ENCODE data around the gene KRT85.

KRT85 gene

DNA sequence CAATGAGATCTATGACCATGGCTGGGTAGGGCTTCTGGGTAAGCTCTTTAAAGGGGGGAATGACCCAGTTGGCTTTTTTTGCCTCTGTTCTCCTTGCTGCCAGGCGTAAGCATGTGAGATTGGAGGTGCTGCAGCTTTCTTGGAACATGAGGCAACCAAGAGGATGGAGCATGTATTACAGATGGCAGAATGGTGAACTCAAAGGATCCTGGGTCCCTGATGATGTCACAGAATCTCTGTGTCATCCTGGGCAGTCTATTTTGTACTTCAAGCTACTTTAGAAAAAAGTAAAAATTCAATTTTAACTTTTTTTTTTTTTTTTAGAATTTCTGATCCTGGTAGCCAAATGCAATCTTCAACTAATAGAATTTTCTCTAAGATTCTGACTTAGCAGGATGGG lies 30.9 kb upstream of the KRT85 start:
- FAIRE-seq (no peak), DNase-seq (ENCODE audit: insufficient read length, low spot score) (no peak)
- no peak for TF ChIP-seq POU2F2 (IDR thresholded peaks at IDR 0.05; ENCODE audit: low read depth, low read length)
- TF ChIP-seq TAF1 (IDR thresholded peaks at IDR 0.05; ENCODE audit: low read depth, low read length): no peak
- TF ChIP-seq PAX5 (IDR thresholded peaks at IDR 0.05; ENCODE audit: insufficient read depth, low read length, severe bottlenecking): no peak
- no peak for TF ChIP-seq POLR2A (IDR thresholded peaks at IDR 0.05; ENCODE audit: low read depth, low read length)
- no peak for TF ChIP-seq POLR2AphosphoS5 (IDR thresholded peaks at IDR 0.05; ENCODE audit: low read depth, low read length)
- TF ChIP-seq SPI1 (IDR thresholded peaks at IDR 0.05; ENCODE audit: low read depth, low read length): no peak

- FAIRE-seq: no peak
- TF ChIP-seq POU2F2 (IDR thresholded peaks at IDR 0.05; ENCODE audit: low read depth, low read length) (no peak), TAF1 (IDR thresholded peaks at IDR 0.05; ENCODE audit: low read depth, low read length) (no peak), POLR2AphosphoS5 (IDR thresholded peaks at IDR 0.05; ENCODE audit: low read depth, low read length) (no peak), POLR2A (IDR thresholded peaks at IDR 0.05; ENCODE audit: low read depth, low read length) (no peak), PAX5 (IDR thresholded peaks at IDR 0.05; ENCODE audit: insufficient read depth, low read length, severe bottlenecking) (no peak), SPI1 (IDR thresholded peaks at IDR 0.05; ENCODE audit: low read depth, low read length) (no peak)
- DNase-seq (ENCODE audit: insufficient read length, low spot score): no peak
These were observed 29.4 kb upstream of the KRT85 start for GRCh38 chr12:52396656-52397055.

DNA sequence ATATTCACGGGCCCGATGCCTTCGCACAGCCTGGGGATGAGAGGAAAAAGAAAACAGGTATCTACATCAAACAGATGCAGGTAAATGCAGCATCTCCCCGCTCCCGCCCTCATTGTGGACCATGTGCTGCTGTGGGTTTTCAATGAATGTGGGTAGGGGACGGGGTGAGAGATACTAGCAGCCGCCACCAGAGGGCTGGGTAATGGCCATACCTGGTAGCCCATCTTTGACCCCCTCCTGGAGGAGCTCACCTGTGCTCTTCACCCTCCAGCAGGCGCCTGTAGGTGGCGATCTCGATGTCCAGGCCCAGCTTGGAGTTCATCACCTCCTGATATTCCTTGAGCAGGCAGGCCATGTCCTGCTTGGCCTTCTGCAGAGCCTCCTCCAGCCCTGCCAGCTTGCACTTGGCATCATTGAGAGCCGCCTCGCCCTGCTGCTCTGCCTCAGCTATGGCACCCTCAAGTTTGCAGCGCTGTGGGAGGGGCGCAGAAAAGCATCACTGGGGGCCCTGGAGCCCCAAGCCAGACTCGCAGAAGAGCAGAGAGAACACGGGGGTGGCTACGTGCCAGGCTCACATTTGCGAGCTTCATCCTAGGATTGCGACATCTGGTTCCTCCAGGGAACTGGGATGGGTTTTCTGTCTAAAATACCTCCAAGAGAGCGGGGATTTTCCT lies 28.6 kb upstream of the KRT85 start:
- DNase-seq (ENCODE audit: insufficient read length, low spot score) (no peak), FAIRE-seq (no peak)
- TF ChIP-seq SPI1 (IDR thresholded peaks at IDR 0.05; ENCODE audit: low read depth, low read length) (no peak), POU2F2 (IDR thresholded peaks at IDR 0.05; ENCODE audit: low read depth, low read length) (no peak), PAX5 (IDR thresholded peaks at IDR 0.05; ENCODE audit: insufficient read depth, low read length, severe bottlenecking) (no peak)

- TF ChIP-seq POLR2AphosphoS5 (IDR thresholded peaks at IDR 0.05; ENCODE audit: low read depth, low read length) (no peak), TAF1 (IDR thresholded peaks at IDR 0.05; ENCODE audit: low read depth, low read length) (no peak), PAX5 (IDR thresholded peaks at IDR 0.05; ENCODE audit: insufficient read depth, low read length, severe bottlenecking) (no peak), POLR2A (IDR thresholded peaks at IDR 0.05; ENCODE audit: low read depth, low read length) (no peak), POU2F2 (IDR thresholded peaks at IDR 0.05; ENCODE audit: low read depth, low read length) (no peak), SPI1 (IDR thresholded peaks at IDR 0.05; ENCODE audit: low read depth, low read length) (no peak)
- no peak for FAIRE-seq
- DNase-seq (ENCODE audit: insufficient read length, low spot score): no peak
These were observed 27.6 kb upstream of the KRT85 start for GRCh38 chr12:52394836-52395405.

- no peak for FAIRE-seq
- DNase-seq (ENCODE audit: insufficient read length, low spot score): no peak
- TF ChIP-seq POLR2AphosphoS5 (IDR thresholded peaks at IDR 0.05; ENCODE audit: low read depth, low read length): no peak
- TF ChIP-seq POLR2A (IDR thresholded peaks at IDR 0.05; ENCODE audit: low read depth, low read length): no peak
- TF ChIP-seq PAX5 (IDR thresholded peaks at IDR 0.05; ENCODE audit: insufficient read depth, low read length, severe bottlenecking): no peak
- TF ChIP-seq SPI1 (IDR thresholded peaks at IDR 0.05; ENCODE audit: low read depth, low read length): no peak
- no peak for TF ChIP-seq TAF1 (IDR thresholded peaks at IDR 0.05; ENCODE audit: low read depth, low read length)
- no peak for TF ChIP-seq POU2F2 (IDR thresholded peaks at IDR 0.05; ENCODE audit: low read depth, low read length)
These were observed 25.3 kb upstream of the KRT85 start for GRCh38 chr12:52392465-52393007.

DNA sequence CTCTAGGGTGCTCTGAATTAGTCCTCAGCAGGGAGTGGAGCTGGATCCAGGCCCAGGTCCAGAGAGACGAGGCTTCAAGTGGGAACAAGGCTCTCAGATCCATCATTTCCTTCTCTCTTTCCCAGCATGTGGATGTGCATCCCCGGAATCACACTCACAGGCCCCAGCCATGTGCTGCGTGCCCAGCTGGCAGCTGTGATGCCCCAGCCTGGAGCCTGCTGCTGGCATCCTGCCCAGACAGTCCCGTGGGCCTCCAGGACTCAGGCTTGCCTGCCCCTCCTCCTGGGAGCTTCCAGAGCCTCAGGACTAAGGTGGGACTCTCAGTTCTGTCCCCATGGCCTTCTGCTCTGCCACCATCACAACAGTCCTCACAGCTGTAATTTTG lies 24.3 kb upstream of the KRT85 start:
- FAIRE-seq (no peak), DNase-seq (ENCODE audit: insufficient read length, low spot score) (no peak)
- no peak for TF ChIP-seq SPI1 (IDR thresholded peaks at IDR 0.05; ENCODE audit: low read depth, low read length)
- no peak for TF ChIP-seq POLR2A (IDR thresholded peaks at IDR 0.05; ENCODE audit: low read depth, low read length)
- TF ChIP-seq POU2F2 (IDR thresholded peaks at IDR 0.05; ENCODE audit: low read depth, low read length): no peak
- no peak for TF ChIP-seq PAX5 (IDR thresholded peaks at IDR 0.05; ENCODE audit: insufficient read depth, low read length, severe bottlenecking)
- TF ChIP-seq TAF1 (IDR thresholded peaks at IDR 0.05; ENCODE audit: low read depth, low read length): no peak
- no peak for TF ChIP-seq POLR2AphosphoS5 (IDR thresholded peaks at IDR 0.05; ENCODE audit: low read depth, low read length)

GRCh38 chr12:52390739-52391617 lies 23.7 kb upstream of the KRT85 start:
- TF ChIP-seq POLR2AphosphoS5 (IDR thresholded peaks at IDR 0.05; ENCODE audit: low read depth, low read length): no peak
- no peak for TF ChIP-seq POLR2A (IDR thresholded peaks at IDR 0.05; ENCODE audit: low read depth, low read length)
- no peak for TF ChIP-seq PAX5 (IDR thresholded peaks at IDR 0.05; ENCODE audit: insufficient read depth, low read length, severe bottlenecking)
- TF ChIP-seq SPI1 (IDR thresholded peaks at IDR 0.05; ENCODE audit: low read depth, low read length): no peak
- peak; percentile 51 for FAIRE-seq
- DNase-seq (ENCODE audit: insufficient read length, low spot score): no peak

GRCh38 chr12:52389313-52390207 lies 22.3 kb upstream of the KRT85 start:
- TF ChIP-seq POLR2AphosphoS5 (IDR thresholded peaks at IDR 0.05; ENCODE audit: low read depth, low read length) (no peak), POLR2A (IDR thresholded peaks at IDR 0.05; ENCODE audit: low read depth, low read length) (no peak), PAX5 (IDR thresholded peaks at IDR 0.05; ENCODE audit: insufficient read depth, low read length, severe bottlenecking) (no peak), POU2F2 (IDR thresholded peaks at IDR 0.05; ENCODE audit: low read depth, low read length) (no peak), SPI1 (IDR thresholded peaks at IDR 0.05; ENCODE audit: low read depth, low read length) (no peak), TAF1 (IDR thresholded peaks at IDR 0.05; ENCODE audit: low read depth, low read length) (no peak)
- DNase-seq (ENCODE audit: insufficient read length, low spot score): no peak
- no peak for FAIRE-seq
